Endothelial cell of umbilical vein (primary cell): ENCODE results near the gene DDX17. TPM values are rescaled to one million over a fixed set of nuclear protein-coding genes. Genes with fewer than 3 reads are reported as not detected.

Experiments used
- BruUV-seq: library from RNA; stranded (reverse); fragments of 400-500 nt; replicated peaks from 2 replicates; lab custom pipeline; 2021; lab: Mats Ljungman, UMichigan
- CTCF ChIA-PET: fragments of 300-600, 350-600 bp; sonication (Branson Sonifier 250); formaldehyde crosslinking; loops from one replicate; lab custom pipeline; 2021; ENCODE audit warnings: antibody characterized with exemption, inconsistent platforms; lab: Charles Lee
- POLR2A ChIA-PET: fragments of 300-600, 350-600 bp; sonication (Branson Sonifier 250); formaldehyde crosslinking; loops from one replicate; lab custom pipeline; 2021; ENCODE audit warnings: antibody characterized with exemption, inconsistent platforms; lab: Charles Lee
- DNase-seq: peaks from one replicate; pipeline ENCODE4 v3.0.0-alpha.2; 2011; ENCODE audit warnings: low read depth, low spot score
- FAIRE-seq: peaks from 2 replicates; lab custom pipeline; 2011; peaks lifted over from hg19 to GRCh38; lab: Jason Lieb, UNC
- H2AFZ ChIP-seq: 2 replicates; pipeline ENCODE4 v1.6.0; 2012; ENCODE audit warnings: low read depth, low read length, control low read depth, inconsistent platforms
- H3K27ac ChIP-seq: 2 replicates; pipeline ENCODE4 v1.5.1; 2011; ENCODE audit warnings: low read depth, mild to moderate bottlenecking, control low read depth, low read length, moderate library complexity; ENCODE audit not compliant: insufficient read depth
- H3K27me3 ChIP-seq, 2 experiments: 2 replicates each; pipeline versions ENCODE4 v1.6.0 to v1.6.1; 2011; ENCODE audit warnings: low read length in 2 of 2, mixed read lengths in 1 of 2; ENCODE audit not compliant: control insufficient read depth in 2 of 2, insufficient read depth in 2 of 2
- H3K36me3 ChIP-seq, 2 experiments: 2 replicates in 1 of 2; 3 replicates in 1 of 2; pipeline ENCODE4 v1.5.1; 2011; ENCODE audit warnings: low read length in 2 of 2, mild to moderate bottlenecking in 1 of 2, moderate library complexity in 1 of 2; ENCODE audit not compliant: control insufficient read depth in 2 of 2, insufficient read depth in 2 of 2; ENCODE audit errors: extremely low read depth in 1 of 2
- H3K4me1 ChIP-seq: 3 replicates; pipeline ENCODE4 v1.5.1; 2011; ENCODE audit warnings: mild to moderate bottlenecking, low read length; ENCODE audit not compliant: control insufficient read depth, insufficient read depth; ENCODE audit errors: extremely low read depth
- H3K4me2 ChIP-seq: 2 replicates; pipeline ENCODE4 v1.6.1; 2011; ENCODE audit warnings: low read length, control low read depth, mixed read lengths; ENCODE audit not compliant: insufficient read depth
- H3K4me3 ChIP-seq, 3 experiments: fragments of 200-600 bp in 1 of 3; sonication (generic), shearing (Covaris generic) in 1 of 3; replicated peaks in 1 of 3; 2 replicates each; pipeline ENCODE4 v1.5.1; 2011 to 2016; ENCODE audit warnings: control low read depth in 3 of 3, low read length in 3 of 3, mild to moderate bottlenecking in 2 of 3, inconsistent platforms in 1 of 3, low read depth in 1 of 3, moderate library complexity in 1 of 3; ENCODE audit not compliant: insufficient read depth in 1 of 3
- H3K79me2 ChIP-seq: 2 replicates; pipeline ENCODE4 v1.6.0; 2012; ENCODE audit warnings: low read length, inconsistent platforms; ENCODE audit not compliant: control insufficient read depth, insufficient read depth
- H3K9ac ChIP-seq: replicated peaks from 2 replicates; pipeline ENCODE3; 2011; ENCODE audit warnings: low read length, control low read depth; ENCODE audit not compliant: insufficient read depth; ENCODE audit errors: extremely low read depth
- H3K9me1 ChIP-seq: replicated peaks from 3 replicates; pipeline ENCODE4 v1.6.0; 2011; ENCODE audit warnings: mild to moderate bottlenecking, low read length; ENCODE audit not compliant: control insufficient read depth, insufficient read depth; ENCODE audit errors: extremely low read depth
- H3K9me3 ChIP-seq: replicated peaks from 2 replicates; pipeline ENCODE4 v1.5.1; 2012; ENCODE audit warnings: low read length, inconsistent platforms; ENCODE audit not compliant: control insufficient read depth, insufficient read depth
- H4K20me1 ChIP-seq: replicated peaks from 2 replicates; pipeline ENCODE3; 2011; ENCODE audit warnings: mild to moderate bottlenecking, low read length; ENCODE audit not compliant: control insufficient read depth, insufficient read depth; ENCODE audit errors: extremely low read depth
- CTCF ChIP-seq, 2 donors: IDR thresholded peaks; 1 replicate in 1 of 2; 2 replicates in 1 of 2; pipeline ENCODE4 v1.5.1; 2011; ENCODE audit warnings: low read length in 2 of 2, mild to moderate bottlenecking in 2 of 2, moderate library complexity in 2 of 2, control low read depth in 1 of 2, inconsistent platforms in 1 of 2, low read depth in 1 of 2; ENCODE audit not compliant: insufficient read depth in 1 of 2; ENCODE audit errors: extremely low read depth in 1 of 2
- EZH2 ChIP-seq: IDR thresholded peaks from 2 replicates; pipeline ENCODE4 v1.6.1; 2012; ENCODE audit warnings: borderline replicate concordance, low read depth, mild to moderate bottlenecking, moderate library complexity, low read length, inconsistent platforms; ENCODE audit not compliant: severe bottlenecking
- FOS ChIP-seq: IDR thresholded peaks from 2 replicates; pipeline ENCODE4 v1.6.1; 2011; ENCODE audit warnings: mild to moderate bottlenecking, low read length, moderate library complexity, borderline replicate concordance; ENCODE audit not compliant: insufficient read depth
- JUN ChIP-seq: IDR thresholded peaks from 2 replicates; pipeline ENCODE4 v1.6.1; 2011; ENCODE audit warnings: borderline replicate concordance, low read depth; ENCODE audit not compliant: insufficient read length, insufficient read depth
- MYC ChIP-seq: IDR thresholded peaks from one replicate; pipeline ENCODE4 v1.6.1; 2011; ENCODE audit warnings: mild to moderate bottlenecking, low read depth, low read length
- POLR2A ChIP-seq: IDR thresholded peaks from 2 replicates; pipeline ENCODE4 v1.6.1; 2012; ENCODE audit warnings: low read depth, mild to moderate bottlenecking, control low read depth, low read length
- POLR2AphosphoS5 ChIP-seq: IDR thresholded peaks from 2 replicates; pipeline ENCODE4 v1.6.1; 2012; ENCODE audit warnings: low read depth, mild to moderate bottlenecking, control low read depth, low read length, moderate library complexity; ENCODE audit not compliant: insufficient read depth
- dilution Hi-C: fragments of 300-500 bp; cut with MboI; formaldehyde crosslinking; loops from one replicate; pipeline ENCODE4 v1.15.0; 2019; ENCODE audit warnings: low sequenced_read_pairs; ENCODE audit not compliant: extremely low pct_ligation_motif_present
- intact Hi-C: fragments of 100-400 bp; cut with micrococcal nuclease; formaldehyde crosslinking; loops from one replicate; pipeline ENCODE4 v1.10.0; 2022
- polyA plus RNA-seq, 4 experiments: library from polyadenylated mRNA; depleted of rRNA in 3 of 4; stranded (reverse) in 3 of 4; unstranded in 1 of 4; fragments of >200 nt; gene quantifications; 2 replicates each; pipeline versions ENCODE4 v1.2.1 to v1.2.3, GENCODE V29; 2011 to 2012; ENCODE audit warnings: missing spikeins in 1 of 4
- total RNA-seq: library from RNA; stranded (reverse); gene quantifications from 2 replicates; pipeline ENCODE4 v1.2.3, GENCODE V29; 2021

The DDX17 gene
- total and polyA plus RNA-seq, 2 donors (not counting 3 experiments of a cell fraction or from before 2014, with no cell fraction given): 393 to 402 TPM

DNA sequence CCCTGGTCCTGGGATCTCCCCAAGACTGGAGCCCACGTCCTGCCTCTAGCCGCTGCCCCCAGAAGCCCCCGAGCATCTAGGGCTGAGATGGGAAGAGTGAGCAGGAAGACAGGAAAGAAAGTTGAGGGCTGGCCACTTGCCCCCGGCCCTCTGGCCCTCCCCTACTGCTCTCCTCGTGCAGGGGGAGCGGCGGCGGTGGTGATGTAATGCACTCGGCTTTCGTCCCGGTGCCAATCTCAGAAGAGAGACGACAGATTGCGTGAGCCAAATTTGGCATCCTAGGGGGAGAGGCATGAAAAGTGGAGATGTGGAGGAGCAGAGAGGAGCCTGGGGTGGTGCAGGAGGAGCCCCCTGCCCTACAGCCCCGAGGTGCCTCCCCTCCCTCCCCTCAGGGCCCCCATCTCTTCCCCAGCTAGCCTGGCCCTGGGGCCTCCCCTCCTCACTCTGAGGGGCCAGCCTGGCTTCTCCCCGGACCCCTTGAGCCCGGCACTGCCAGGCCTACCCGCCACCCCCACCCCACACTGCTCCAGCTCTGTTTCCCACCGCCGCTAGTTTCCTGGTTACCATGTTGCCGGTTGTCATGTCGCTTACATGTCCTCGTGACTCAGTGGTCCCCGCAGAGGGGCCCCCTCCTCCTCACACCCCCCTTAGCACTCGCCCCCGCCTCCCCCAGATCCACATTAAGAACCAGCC, 53.6 kb downstream of the DDX17 start:
- no peak overlapping the region for H3K4me2 ChIP-seq
- H2AFZ ChIP-seq: no peak overlapping the region
- TF ChIP-seq CTCF (IDR thresholded peaks at IDR 0.05; ENCODE audit: extremely low read depth in 1 of 2, insufficient read depth in 1 of 2, low read depth in 1 of 2, low read length in 2 of 2): no peak
- no peak for TF ChIP-seq MYC
- TF ChIP-seq FOS: no peak
- no peak for TF ChIP-seq EZH2
- no peak for TF ChIP-seq JUN
- no peak for TF ChIP-seq POLR2AphosphoS5
- no peak for TF ChIP-seq POLR2A
- H4K20me1 ChIP-seq: no peaks in the 10 kb centered on the region
- no peak overlapping the region for H3K9ac ChIP-seq
- BruUV-seq: no TSS peak
- H3K4me1 ChIP-seq: no peaks in the 10 kb centered on the region
- ChIA-PET POLR2A (no interaction called here), CTCF (interaction anchor here (0.9 to 2.1 kb wide), 5 partner anchors 9 to 400 kb away, joined by 3 to 7 read pairs (median 4); no protein-coding TSS in a partner anchor)
- no peak overlapping the region for H3K4me3 ChIP-seq
- no peak overlapping the region for H3K27ac ChIP-seq
- dilution Hi-C loops (no loop called here), intact Hi-C loops (no loop called here)
- no peaks in the 10 kb centered on the region for H3K9me1 ChIP-seq
- peaks cover 42% of the 10 kb centered on the region in 2 experiments for H3K27me3 ChIP-seq
- no peaks in the 10 kb centered on the region for H3K9me3 ChIP-seq
- H3K79me2 ChIP-seq: no peaks in the 10 kb centered on the region
- FAIRE-seq (no peak), DNase-seq (no peak)
- H3K36me3 ChIP-seq: no peaks in the 10 kb centered on the region
